ENCODE measurements around the gene ARVCF. TPM values are rescaled to one million over a fixed set of nuclear protein-coding genes. Genes with fewer than 3 reads are reported as not detected.

Gene ARVCF
- total RNA-seq, 1 experiment from 2014 or later: 8.2 TPM

- DNase-seq (ENCODE audit: low read depth, low spot score): no peak
- no TSS peak for BruUV-seq (replicated peaks)
- Histone ChIP-seq H3K36me3 (ENCODE audit: control insufficient read depth, insufficient read depth, low read length) (peaks cover 2% of the 10 kb centered on the region; the same call in 1 of the 2 replicates), H3K4me1 (ENCODE audit: control insufficient read depth, insufficient read depth, low read length) (peaks cover 8% of the 10 kb centered on the region; the same call in 1 of the 2 replicates), H3K9me3 (ENCODE audit: control insufficient read depth, insufficient read depth, low read depth, low read length) (no peaks in the 10 kb centered on the region), H3K27me3 (ENCODE audit: control insufficient read depth, insufficient read depth, low read length) (no peaks in the 10 kb centered on the region), H3K27ac (ENCODE audit: low read length) (no peak overlapping the region), H3K4me3 (ENCODE audit: low read depth in 2 of 2, low read length in 2 of 2) (no peak overlapping the region)
- intact Hi-C loops (cut with micrococcal nuclease; ENCODE audit: unreplicated experiment) (no loop called here), in situ Hi-C loops (cut with HindIII; ENCODE audit: low pct_unique_long_range_greater_than_20kb, low sequenced_read_pairs) (no loop called here)
- ATAC-seq: no peak
- CTCF ChIA-PET: interaction anchor here (0.6 kb wide), 1 partner anchor 290 kb away, joined by 3 read pairs; no protein-coding TSS in a partner anchor
- POLR2A ChIA-PET: no interaction called here
- TF ChIP-seq REST (IDR thresholded peaks at IDR 0.05; ENCODE audit: insufficient read depth in 1 of 2, low read depth in 2 of 2, low read length in 1 of 2) (no peak), SIN3A (IDR thresholded peaks at IDR 0.05; ENCODE audit: borderline replicate concordance, insufficient read depth, low read depth, low read length) (no peak), POLR2AphosphoS5 (IDR thresholded peaks at IDR 0.05; ENCODE audit: low read depth, low read length) (no peak)
Observed at GRCh38 chr22:19951346-19951745, 65.3 kb downstream of the ARVCF start.

GRCh38 chr22:19948057-19948760 lies 68.4 kb downstream of the ARVCF start:
- ChIA-PET POLR2A (no interaction called here), CTCF (interaction anchor here (0.6 kb wide), 1 partner anchor 14 kb away, joined by 3 read pairs; no protein-coding TSS in a partner anchor)
- intact Hi-C loops (cut with micrococcal nuclease; ENCODE audit: unreplicated experiment): no loop called here
- Histone ChIP-seq H3K27me3 (ENCODE audit: control insufficient read depth, insufficient read depth, low read length) (no peaks in the 10 kb centered on the region), H3K36me3 (ENCODE audit: control insufficient read depth, insufficient read depth, low read length) (peaks cover 2% of the 10 kb centered on the region; the same call in 1 of the 2 replicates), H3K4me3 (ENCODE audit: low read depth in 2 of 2, low read length in 2 of 2) (no peak overlapping the region), H3K9me3 (ENCODE audit: control insufficient read depth, insufficient read depth, low read depth, low read length) (no peaks in the 10 kb centered on the region), H3K27ac (ENCODE audit: low read length) (no peak overlapping the region), H3K4me1 (ENCODE audit: control insufficient read depth, insufficient read depth, low read length) (peaks cover 16% of the 10 kb centered on the region)
- in situ Hi-C loops (cut with HindIII; ENCODE audit: low pct_unique_long_range_greater_than_20kb, low sequenced_read_pairs): no loop called here
- TF ChIP-seq CTCF (IDR thresholded peaks at IDR 0.05): peak; percentile 55; the same call in 1 of the 2 replicates
- TF ChIP-seq TCF7L2 (IDR thresholded peaks at IDR 0.05; ENCODE audit: low read depth, low read length): no peak
- no peak for TF ChIP-seq REST (IDR thresholded peaks at IDR 0.05; ENCODE audit: insufficient read depth in 1 of 2, low read depth in 2 of 2, low read length in 1 of 2)
- no peak for TF ChIP-seq POLR2AphosphoS5 (IDR thresholded peaks at IDR 0.05; ENCODE audit: low read depth, low read length)
- TF ChIP-seq SIN3A (IDR thresholded peaks at IDR 0.05; ENCODE audit: borderline replicate concordance, insufficient read depth, low read depth, low read length): no peak
- BruUV-seq (replicated peaks): no TSS peak
- no peak for ATAC-seq
- DNase-seq (ENCODE audit: low read depth, low spot score): no peak

Measured in Panc1 (cell line).